Neutrophil (primary cell): Measurements from ENCODE around the gene CDH8.

Experiments used
- H3K27ac ChIP-seq: fragments of 200-600 bp; sonication (generic); 2 replicates; pipeline ENCODE4 v1.5.1; 2016; ENCODE audit warnings: mild to moderate bottlenecking, moderate library complexity
- H3K27me3 ChIP-seq: fragments of 200-600 bp; sonication (generic); 2 replicates; pipeline ENCODE4 v1.6.0; 2016; ENCODE audit warnings: mild to moderate bottlenecking
- H3K36me3 ChIP-seq: fragments of 200-600 bp; sonication (generic); 2 replicates; pipeline ENCODE4 v1.5.1; 2017
- H3K4me1 ChIP-seq, 2 experiments: fragments of 200-600 bp in 1 of 2; sonication (generic) in 1 of 2; 1 replicate in 1 of 2; 2 replicates in 1 of 2; pipeline versions ENCODE4 v1.5.1 to v1.6.1; 2013 to 2016; ENCODE audit warnings: low read depth in 1 of 2, low read length in 1 of 2, mild to moderate bottlenecking in 1 of 2, moderate library complexity in 1 of 2; ENCODE audit not compliant: control insufficient read depth in 1 of 2, insufficient read depth in 1 of 2
- H3K4me3 ChIP-seq, 2 experiments: fragments of 200-600 bp in 1 of 2; sonication (generic) in 1 of 2; 1 replicate in 1 of 2; 2 replicates in 1 of 2; pipeline ENCODE4 v1.5.1; 2013 to 2016; ENCODE audit warnings: low read depth in 1 of 2, low read length in 1 of 2, mild to moderate bottlenecking in 1 of 2, moderate library complexity in 1 of 2
- H3K9me3 ChIP-seq: fragments of 200-600 bp; sonication (generic); 2 replicates; pipeline ENCODE4 v1.5.1; 2016
- TF ChIP-seq, protein P1 (sequence below): fragments of 200-600 bp; sonication (generic); IDR thresholded peaks from 2 replicates; pipeline ENCODE4 v1.5.1; 2016; ENCODE audit warnings: antibody characterized with exemption

The CDH8 gene

DNA sequence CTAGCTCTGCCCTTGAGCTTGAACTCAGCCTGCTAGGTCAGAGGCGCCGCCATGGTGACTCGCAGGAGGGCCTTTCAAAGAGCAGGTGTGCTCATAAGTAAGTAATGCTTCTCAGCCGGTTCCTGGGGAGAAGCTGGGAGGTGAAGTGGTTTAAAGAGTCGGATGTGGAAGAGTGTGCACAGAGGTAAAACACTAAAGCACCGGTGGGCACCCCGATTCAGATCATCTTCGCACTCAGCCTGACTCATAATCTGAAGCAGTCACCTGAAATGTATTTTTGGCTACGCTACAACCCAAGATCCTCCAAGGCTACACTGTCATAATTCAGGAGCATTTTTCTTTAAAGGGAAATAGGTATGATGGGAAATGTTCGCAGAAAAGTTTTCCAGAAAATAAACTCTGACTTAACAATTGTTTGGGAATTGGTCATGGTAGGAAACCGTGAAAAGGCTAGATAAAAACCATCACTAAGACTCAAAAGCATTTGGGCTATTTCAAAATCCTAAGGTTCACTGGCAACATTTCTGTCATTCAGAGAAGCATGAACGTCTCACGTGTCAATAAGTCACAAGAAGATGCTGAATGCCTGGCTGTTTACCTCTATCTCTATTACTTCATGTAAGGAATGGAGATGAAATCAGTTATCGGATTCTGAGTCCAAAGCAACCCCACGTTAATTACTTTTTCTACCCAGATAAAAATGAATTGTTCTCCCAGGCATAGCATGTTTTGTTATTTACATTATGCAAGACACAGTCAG lies 17.8 kb downstream of the CDH8 start:
- TF ChIP-seq, protein P1, sequence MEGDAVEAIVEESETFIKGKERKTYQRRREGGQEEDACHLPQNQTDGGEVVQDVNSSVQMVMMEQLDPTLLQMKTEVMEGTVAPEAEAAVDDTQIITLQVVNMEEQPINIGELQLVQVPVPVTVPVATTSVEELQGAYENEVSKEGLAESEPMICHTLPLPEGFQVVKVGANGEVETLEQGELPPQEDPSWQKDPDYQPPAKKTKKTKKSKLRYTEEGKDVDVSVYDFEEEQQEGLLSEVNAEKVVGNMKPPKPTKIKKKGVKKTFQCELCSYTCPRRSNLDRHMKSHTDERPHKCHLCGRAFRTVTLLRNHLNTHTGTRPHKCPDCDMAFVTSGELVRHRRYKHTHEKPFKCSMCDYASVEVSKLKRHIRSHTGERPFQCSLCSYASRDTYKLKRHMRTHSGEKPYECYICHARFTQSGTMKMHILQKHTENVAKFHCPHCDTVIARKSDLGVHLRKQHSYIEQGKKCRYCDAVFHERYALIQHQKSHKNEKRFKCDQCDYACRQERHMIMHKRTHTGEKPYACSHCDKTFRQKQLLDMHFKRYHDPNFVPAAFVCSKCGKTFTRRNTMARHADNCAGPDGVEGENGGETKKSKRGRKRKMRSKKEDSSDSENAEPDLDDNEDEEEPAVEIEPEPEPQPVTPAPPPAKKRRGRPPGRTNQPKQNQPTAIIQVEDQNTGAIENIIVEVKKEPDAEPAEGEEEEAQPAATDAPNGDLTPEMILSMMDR = no peak
- Histone ChIP-seq H3K36me3 (no peaks in the 10 kb centered on the region), H3K27me3 (no peaks in the 10 kb centered on the region), H3K9me3 (no peaks in the 10 kb centered on the region), H3K4me3 (no peak overlapping the region), H3K4me1 (no peaks in the 10 kb centered on the region), H3K27ac (no peak overlapping the region)

DNA sequence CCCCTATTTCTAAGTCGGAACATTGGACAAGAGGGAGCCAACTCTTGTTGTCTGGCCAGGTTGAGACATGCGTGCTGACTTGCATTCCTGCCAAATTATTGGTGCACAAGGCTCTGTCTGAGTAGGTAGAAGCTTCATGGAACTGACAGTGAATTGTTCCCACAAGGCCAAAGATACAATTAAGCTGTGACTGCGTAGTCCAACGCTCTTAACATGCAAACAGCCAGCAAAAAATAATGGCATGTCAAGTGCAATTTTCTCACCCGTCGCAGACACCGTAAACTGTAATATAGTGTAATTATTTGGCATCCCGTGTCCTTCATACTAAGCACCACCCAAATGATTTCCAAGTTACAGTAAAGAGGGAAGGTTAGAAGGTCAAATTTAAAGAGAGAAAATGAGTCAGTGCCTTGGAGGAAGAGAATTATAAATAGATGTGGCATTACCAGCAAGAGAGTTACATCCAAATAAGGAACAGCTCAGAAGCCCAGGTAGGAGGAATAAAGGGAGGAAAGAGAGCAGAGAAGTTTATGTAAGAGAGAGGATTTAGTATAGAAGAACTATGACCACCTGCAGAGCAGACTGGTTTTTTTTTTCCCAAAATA lies 21.8 kb downstream of the CDH8 start:
- Histone ChIP-seq H3K27ac (no peak overlapping the region), H3K27me3 (no peaks in the 10 kb centered on the region), H3K4me1 (no peaks in the 10 kb centered on the region), H3K4me3 (no peak overlapping the region), H3K36me3 (no peaks in the 10 kb centered on the region), H3K9me3 (no peaks in the 10 kb centered on the region)
- TF ChIP-seq, protein P1 = no peak

DNA sequence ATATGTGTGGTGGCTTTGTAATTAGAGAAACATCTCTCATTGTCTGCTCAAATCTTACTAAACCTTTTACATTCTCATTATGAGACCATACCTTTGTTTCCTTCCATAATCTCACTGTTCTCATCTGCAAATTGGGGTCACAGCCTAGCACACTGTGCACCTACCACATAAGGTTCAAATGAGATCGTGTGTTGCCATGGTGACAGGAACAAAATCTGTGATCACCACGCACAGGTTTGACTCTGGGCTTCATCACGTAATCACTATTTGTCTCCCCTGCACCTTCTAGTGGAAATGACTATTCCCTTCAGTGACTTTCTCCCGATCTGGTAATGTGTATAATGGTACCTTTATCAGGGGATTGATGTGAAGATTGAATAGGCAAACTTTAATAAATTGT lies 26.1 kb downstream of the CDH8 start:
- TF ChIP-seq, protein P1 = no peak
- Histone ChIP-seq H3K4me1 (no peaks in the 10 kb centered on the region), H3K27ac (no peak overlapping the region), H3K9me3 (no peaks in the 10 kb centered on the region), H3K36me3 (no peaks in the 10 kb centered on the region), H3K27me3 (no peaks in the 10 kb centered on the region), H3K4me3 (no peak overlapping the region)

DNA sequence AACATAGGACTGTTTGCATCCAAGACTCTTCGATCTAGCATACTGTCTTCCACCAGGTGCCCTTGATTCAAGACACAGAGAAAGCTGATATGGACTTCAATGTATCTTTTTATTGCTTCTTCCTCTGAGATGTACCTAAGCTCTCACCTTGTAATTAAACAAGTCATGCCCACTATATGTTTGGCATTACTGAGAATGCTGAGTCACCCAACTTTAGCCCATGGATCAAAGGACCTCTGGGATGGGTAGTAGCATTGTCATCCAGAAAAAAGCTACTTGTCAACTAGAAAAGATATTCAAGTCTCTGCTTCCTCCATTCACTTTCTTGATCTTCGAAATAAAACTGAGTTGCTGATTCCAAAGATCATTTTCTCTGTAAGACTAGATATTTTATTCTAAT lies 37.8 kb downstream of the CDH8 start:
- Histone ChIP-seq H3K4me3 (no peak overlapping the region), H3K27me3 (no peaks in the 10 kb centered on the region), H3K27ac (no peak overlapping the region), H3K9me3 (no peaks in the 10 kb centered on the region), H3K36me3 (no peaks in the 10 kb centered on the region), H3K4me1 (no peaks in the 10 kb centered on the region)
- TF ChIP-seq, protein P1 = no peak

DNA sequence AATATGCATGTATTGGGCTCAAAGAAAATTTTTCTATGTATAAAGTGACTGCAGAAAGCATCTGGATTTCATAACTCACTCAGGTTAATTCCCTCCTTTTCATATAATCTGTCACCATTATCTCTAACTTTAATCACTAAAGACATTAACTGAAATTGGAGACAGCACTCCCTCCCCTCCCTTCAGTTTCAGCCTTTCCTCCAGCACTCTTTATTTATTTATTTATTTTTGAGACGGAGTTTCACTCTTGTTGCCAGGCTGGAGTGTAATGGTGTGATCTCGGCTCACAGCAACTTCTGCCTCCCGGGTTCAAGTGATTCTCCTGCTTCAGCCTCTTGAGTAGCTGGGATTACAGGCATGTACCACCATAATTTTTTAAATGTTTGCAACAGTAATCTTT lies 43.1 kb downstream of the CDH8 start:
- Histone ChIP-seq H3K4me3 (no peak overlapping the region), H3K27ac (no peak overlapping the region), H3K9me3 (no peaks in the 10 kb centered on the region), H3K4me1 (no peaks in the 10 kb centered on the region), H3K36me3 (no peaks in the 10 kb centered on the region), H3K27me3 (no peaks in the 10 kb centered on the region)
- TF ChIP-seq, protein P1 = no peak
